GM18507 (cell line): ENCODE measurements around the gene S100A2.
"Not testable (repeated sequence)": the region's sequence is repeated elsewhere in the genome, so short reads cannot be mapped to it uniquely, and the experiment has no call there.

ENCODE experiments used
- DNase-seq: peaks from one replicate; pipeline ENCODE4 v3.0.0; 2011; ENCODE audit warnings: low read depth; ENCODE audit not compliant: insufficient read length; ENCODE audit errors: extremely low spot score
- FAIRE-seq: peaks from 2 replicates; lab custom pipeline; 2011; peaks lifted over from hg19 to GRCh38; lab: Jason Lieb, UNC

Gene S100A2

DNA sequence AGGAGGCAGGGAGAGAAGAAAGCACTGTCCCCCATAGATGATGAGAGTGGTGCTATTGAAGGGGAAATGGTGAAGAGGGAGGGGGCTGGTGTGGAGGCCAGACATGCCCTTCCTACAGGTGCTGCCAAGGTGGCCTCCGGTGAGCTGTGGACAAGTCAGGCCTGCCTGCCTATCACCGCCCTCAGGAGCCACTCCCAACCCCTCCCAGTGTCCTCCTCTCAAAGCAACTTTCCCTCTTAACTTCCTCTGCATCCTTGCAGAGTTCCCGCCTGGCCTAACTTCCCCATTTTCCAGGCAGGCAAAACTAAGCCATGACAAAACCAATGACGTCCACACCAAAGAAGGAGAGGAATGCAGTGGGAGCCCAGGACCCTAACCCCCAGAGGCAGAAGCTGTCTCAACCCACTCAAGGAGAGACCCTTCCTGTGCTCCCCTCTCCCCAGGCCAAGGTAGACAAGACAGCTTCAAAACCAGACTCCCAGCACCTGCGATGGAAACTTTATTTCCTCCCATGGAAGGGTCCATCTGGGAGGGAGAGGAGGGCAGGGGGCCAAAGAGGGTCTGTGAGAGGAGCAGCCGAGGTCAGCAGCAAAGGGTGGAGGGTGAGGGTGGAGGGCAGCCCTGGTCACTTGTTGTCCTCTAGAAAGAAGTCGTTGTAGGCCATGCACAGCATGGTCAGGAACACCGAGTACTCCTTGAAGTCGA, 28.8 kb downstream of the S100A2 start:
- FAIRE-seq (no peak), DNase-seq (no peak)

DNA sequence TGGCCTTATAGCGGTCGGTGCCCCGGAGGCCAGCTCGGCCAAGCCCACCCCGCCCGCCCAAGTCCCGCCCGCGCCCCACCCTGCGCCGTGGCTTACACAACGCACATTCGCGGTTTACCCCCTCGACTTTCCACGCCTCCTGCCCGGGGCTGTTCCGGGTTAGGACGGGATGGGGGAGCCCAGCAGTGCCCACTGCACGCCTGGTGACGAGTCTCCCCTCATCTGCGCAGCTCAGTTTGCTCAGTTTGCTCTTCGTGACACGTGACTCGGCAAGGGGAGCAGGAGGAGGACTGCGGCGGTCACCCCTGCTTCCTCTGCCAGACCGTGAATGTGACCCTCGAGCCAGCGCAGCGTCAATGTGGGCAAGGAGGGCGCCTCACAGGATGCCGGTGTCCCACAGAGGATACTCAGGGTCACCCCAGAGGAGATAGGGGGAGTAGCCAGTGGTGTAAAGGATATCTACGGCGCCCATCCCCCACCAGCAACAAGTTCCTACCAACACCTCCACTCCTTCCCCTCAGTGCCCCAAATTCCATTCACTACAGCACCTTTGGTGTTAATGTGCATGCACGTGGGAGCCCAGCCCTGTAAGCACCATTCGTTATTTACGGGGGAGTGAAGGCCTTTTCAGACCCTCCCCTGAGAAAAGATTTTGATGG, 29.5 kb downstream of the S100A2 start:
- DNase-seq (no peak), FAIRE-seq (no peak)

DNA sequence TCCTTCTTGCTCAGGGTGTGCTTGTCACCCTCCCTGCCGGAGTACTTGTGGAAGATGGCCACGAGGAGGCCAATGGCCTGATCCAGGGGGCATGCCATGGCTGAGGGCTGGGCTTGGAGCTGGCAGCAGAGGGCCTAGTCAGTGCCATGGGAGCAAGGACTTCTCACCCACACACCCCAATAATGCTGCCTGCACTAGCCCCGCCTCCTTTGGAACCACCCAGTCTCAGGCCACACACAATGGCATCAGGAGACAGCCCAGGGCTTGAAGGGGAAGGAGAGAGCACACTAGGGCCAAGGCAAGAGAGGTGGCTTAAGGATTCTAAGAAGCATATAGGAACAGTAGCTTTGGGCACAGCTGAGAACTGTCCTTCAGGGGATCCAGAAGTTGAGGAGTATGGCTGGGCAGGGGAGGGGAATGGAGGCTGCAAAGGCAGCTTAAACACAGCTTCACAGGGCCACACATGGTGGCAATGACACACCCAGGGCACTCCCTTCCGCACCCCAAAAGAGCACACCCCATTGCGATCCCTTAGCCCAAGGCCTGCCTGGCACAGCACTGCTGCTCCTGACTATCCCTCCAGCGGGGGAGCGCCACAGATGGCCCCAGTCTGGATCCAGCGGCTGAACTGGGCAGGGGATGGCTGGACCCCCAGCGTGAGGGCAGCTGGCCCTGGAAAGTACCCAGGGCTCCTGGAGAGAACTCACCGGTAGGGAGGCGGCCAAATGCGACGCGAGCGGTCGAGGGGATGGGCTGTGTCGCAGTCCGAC, 30.2 kb downstream of the S100A2 start, which contains the start of gene S100A6:
TSS of gene S100A6 (minus strand) at position 750 of the 770 bp plus-strand sequence. CDS start at position 98, 652 bp downstream.
- DNase-seq (no peak), FAIRE-seq (no peak)

DNA sequence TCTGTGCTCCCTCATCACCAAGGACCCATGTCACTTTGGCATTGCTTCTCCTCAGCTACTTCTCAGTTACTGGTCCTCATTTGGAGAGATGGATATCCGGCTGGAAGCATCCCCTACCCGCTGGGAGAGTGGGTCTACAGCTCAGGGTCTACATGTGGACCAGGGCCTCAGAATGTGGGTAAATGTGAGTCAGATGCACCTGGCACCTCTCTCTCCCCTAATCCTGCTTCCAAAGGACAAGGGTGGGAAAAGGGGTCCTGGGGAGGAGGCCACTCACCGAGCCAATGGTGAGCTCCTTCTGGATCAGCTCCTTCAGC, 30.8 kb downstream of the S100A2 start:
- no peak for DNase-seq
- FAIRE-seq, result no peak

GRCh38 chr1:153534226-153534924, 31.3 kb downstream of the S100A2 start:
- no peak for DNase-seq
- no peak for FAIRE-seq

- DNase-seq, result no peak
- no peak for FAIRE-seq
These were observed 31.9 kb downstream of the S100A2 start for GRCh38 chr1:153533689-153534201.

DNA sequence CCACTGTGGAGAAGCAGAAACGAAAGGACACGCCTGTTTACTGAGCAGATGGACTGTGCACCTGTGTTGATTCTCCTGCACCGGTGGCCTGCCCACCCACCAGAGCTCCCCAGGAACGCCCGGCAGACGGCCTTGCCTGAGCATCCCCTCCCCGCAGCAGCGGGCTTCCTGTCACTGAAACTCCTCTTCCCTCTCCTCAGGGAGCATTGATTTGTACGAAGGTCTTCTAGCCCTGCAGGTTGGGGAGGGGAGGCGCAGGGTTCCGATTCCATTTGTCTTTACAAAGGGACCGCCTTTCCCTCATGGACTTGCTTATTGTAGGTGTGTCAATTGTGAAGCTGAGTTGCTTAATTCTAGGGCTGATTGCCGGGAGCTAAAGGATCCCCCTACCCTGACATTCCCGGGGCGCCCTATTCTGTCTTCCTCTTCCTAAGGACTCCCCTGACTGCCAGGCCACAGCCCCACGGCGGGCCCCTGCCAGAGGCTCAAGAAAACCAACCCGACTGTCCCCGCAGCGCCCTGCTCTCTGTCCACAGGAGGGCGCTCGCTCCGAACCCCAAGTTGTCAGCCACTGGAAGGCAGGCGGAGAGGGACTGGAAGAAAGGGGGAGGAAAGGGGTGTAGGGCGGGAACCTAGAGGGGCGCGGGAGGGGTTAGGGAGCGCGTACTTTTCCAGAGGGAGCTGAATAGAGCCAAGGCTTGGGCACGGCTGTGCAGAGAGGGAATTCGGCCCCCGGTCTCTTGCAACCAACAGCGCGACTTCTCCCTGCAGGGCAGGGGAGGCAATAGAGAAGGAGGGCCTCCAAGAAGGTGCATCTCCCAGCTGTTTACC, 32.7 kb downstream of the S100A2 start:
- FAIRE-seq (no peak), DNase-seq (peak; percentile 32)

DNA sequence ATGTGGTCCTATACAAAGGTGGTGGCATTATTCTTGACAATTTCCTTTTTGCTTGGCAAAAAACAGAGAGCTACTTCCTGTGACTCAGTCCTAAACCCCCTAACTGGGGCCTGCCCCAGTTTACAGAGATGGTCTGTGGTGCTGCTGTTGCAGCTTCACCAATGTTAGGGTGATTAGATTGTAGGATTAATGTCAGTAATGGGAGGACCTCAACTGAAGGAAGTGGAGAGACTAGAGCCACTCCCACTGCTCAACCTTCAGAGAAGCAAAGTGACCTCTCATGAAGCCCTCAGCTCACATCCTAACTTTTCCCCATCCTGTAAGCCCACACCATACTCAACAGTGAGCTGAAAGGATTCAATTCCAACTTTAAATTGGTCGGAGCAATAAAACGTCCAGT, 33.5 kb downstream of the S100A2 start:
- FAIRE-seq, result no peak
- DNase-seq, result no peak

- FAIRE-seq, result no peak
- DNase-seq, result no peak
These were observed 34.0 kb downstream of the S100A2 start for GRCh38 chr1:153531638-153532037.

- FAIRE-seq (no peak), DNase-seq (no peak)
These were observed 38.0 kb downstream of the S100A2 start for GRCh38 chr1:153527683-153528040.

GRCh38 chr1:153527023-153527682, 38.5 kb downstream of the S100A2 start:
- FAIRE-seq, result no peak
- no peak for DNase-seq

DNA sequence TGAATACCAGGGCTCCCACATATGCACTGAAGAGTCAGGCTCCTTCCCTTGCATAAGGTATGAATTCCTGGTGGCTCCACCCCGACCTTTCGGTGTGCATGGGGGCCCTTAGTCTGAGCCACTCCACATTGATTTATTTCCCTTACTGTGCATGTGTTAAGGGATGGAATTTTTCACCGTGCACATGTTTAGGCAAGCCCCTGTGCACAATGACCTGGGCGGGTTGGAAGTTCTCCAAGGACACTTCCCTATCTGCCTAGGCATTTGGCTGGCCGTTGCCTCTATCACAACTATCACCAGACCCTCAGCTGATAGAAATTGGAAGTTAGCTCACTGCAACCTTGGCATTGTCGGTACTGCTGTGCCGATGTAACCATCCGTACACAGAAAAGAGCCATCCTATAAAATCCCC, 39.5 kb downstream of the S100A2 start:
- FAIRE-seq (no peak), DNase-seq (no peak)

DNA sequence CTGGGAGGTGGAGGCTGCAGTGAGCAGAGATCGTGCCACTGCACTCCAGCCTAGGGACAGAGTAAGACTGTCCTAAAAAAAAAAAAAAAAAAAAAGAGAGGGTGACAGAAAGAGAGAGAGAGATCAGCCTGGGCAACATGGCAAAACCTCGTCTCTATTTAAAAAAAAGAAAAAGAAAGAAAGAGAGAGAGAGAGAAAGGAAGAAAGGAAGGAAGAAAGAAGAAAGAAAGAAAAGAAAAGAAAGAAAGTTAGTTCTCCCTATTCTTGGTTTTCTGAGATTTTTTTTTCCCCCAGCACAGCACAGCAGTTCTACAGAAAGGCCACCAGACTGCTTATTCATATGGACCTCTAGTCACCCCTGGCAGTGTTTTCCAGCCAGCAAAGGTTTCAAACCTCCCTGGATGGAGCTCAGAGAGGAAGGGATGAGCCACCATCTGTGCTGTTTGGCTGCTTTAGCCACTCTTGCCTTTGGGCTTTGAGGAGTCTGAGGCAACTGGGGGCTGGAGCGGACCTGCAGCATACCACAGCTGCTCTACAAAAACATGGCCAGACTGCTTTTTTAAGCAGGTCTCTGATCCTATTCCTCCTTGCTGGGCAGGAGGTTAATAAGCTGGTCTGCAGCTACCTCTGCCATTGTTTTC, 40.4 kb downstream of the S100A2 start:
- DNase-seq, result no peak

GRCh38 chr1:153522353-153523048, 43.1 kb downstream of the S100A2 start:
- not testable (repeated sequence) for FAIRE-seq

More for the DNA sequence above, 40.4 kb downstream of the S100A2 start:
- FAIRE-seq, result no peak

DNA sequence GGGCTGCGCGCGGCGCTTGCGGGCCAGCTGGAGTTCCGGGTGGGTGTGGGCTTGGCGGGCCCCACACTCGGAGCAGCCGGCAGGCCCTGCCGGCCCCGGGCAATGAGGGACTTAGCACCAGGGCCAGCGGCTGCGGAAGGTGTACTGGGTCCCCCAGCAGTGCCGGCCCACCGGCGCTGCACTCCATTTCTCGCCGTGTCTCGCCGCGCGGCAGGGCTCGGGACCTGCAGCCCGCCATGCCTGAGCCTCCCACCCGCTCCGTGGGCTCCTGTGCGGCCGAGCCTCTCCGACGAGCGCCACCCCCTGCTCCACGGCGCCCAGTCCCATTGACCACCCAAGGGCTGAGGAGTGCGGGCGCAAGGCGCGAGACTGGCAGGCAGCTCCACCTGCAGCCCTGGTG, 43.8 kb downstream of the S100A2 start:
- not testable (repeated sequence) for FAIRE-seq, DNase-seq

More at GRCh38 chr1:153522353-153523048, 43.1 kb downstream of the S100A2 start:
- DNase-seq, result not testable (repeated sequence)

GRCh38 chr1:153520818-153521476, 44.7 kb downstream of the S100A2 start:
- DNase-seq, result no peak
- FAIRE-seq, result no peak

DNA sequence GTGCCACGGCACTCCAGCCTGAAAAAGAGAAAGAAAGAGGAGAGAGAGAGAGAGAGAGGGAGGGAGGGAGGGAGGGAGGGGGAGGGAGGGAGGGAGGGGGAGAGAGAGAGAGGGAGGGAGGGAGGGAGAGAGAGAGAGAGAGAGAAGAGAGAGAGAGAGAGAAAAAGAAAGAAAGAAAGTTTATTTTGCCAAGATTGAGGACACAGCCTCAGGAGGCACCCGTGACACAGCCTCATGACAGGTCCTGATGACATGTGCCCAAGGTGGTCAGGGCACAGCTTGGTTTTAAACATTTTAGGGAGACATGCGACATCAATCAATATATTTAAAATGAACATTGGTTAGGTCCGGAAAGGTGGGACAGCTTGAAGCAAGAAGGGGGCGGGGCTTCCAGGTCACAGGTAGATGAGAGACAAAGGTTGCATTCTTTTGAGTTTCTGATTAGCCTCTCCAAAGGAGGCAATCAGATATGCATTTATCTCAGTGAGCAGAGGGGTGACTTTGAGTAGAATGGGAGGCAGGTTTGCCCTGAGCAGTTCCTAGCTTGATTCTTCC, 45.4 kb downstream of the S100A2 start:
- DNase-seq, FAIRE-seq: not testable (repeated sequence)
